NCI-H2081 treated with DMSO at 0.1 percent for 48 hours (cell line): Measurements from ENCODE around the gene PEMT.

Experiments
- DNase-seq: peaks from one replicate; lab custom pipeline; 2025; lab: John Stamatoyannopoulos, UW

PEMT gene

GRCh38 chr17:17514993-17515933 is 76.2 kb downstream of the PEMT start:
- DNase-seq = no peak

DNA sequence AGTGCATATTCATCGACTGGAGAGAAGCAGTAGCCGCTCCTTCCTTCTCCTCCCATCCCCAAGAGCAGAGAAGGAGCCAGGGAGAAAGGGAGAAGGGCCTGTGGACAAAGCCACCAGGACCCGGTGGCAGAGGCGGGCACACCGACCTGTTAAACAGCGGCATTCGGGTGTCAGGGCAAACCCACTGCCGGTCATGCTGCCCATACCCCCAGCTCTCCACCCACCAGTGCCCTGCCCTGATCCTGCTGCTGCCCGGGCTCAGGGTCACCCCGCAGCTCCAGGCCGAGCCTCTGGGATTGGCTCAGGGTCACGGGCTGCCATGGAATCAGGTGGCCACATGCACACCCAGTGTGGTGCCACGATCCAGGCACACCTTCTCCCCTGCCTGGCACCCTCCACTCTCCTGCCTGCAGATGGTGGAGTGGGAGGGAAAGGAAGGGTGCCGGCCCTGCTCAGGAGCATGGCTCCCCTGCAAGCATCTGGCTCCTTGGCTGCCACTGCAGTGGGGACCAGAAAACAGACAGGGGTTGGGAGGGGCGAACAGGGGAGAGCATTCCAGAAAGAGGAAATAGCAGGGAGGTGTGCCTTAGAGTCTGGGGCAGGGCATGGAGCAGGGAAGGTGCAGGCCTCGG is 77.0 kb downstream of the PEMT start:
- no peak for DNase-seq

- DNase-seq = no peak
Measured at GRCh38 chr17:17513626-17514025, 77.9 kb downstream of the PEMT start.

GRCh38 chr17:17512866-17513265 is 78.6 kb downstream of the PEMT start:
- DNase-seq = no peak

DNA sequence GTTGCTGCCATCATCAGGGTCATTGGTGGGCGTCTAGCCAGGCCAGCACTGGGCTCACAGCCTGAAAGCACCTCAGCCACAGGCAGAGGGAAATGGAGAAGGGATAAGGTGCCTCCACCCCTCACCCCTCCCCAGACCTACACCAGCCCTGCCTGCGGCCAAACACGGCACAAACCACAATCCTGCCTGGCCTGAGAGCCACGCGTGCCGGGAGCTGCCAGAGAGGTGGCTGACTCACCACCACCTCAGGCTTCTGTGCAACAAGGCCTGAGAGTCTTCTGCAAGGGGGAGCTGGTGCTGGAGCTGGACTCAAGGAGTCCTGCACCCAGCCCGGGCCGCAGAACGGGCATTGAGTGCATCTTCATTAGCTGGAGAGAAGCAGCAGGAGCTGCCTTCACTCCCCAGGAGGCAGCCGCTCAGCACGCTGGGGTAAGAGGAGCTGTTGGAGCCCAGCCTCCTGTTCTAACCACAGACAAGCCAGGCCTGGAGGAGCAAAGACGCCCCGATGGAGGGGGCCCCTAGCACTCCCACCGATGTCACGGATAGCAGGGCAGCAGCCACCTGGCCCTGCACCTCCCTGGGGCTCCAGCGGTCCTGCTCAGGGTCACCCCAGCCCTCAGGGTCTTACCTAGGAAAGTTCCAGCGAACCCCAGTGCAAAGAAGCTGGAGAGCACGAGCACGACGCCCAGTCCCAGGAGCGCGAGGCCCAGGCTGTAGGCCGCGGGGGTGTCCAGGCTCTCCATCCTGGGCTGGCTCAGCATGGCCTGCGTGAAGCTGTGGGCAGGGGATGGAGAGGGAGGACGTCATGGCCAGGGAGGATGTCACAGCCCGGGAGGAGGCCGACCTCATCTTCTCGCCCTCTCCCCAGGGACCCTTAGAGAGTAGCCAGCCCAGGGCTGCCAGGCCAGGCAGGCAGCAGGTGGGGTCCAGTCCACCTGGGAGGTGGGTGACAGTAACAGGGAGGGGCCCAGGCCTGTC is 79.3 kb downstream of the PEMT start:
- no peak for DNase-seq

GRCh38 chr17:17511293-17511741 is 80.2 kb downstream of the PEMT start:
- DNase-seq = no peak

GRCh38 chr17:17510456-17511292 is 80.8 kb downstream of the PEMT start:
- DNase-seq = no peak

DNA sequence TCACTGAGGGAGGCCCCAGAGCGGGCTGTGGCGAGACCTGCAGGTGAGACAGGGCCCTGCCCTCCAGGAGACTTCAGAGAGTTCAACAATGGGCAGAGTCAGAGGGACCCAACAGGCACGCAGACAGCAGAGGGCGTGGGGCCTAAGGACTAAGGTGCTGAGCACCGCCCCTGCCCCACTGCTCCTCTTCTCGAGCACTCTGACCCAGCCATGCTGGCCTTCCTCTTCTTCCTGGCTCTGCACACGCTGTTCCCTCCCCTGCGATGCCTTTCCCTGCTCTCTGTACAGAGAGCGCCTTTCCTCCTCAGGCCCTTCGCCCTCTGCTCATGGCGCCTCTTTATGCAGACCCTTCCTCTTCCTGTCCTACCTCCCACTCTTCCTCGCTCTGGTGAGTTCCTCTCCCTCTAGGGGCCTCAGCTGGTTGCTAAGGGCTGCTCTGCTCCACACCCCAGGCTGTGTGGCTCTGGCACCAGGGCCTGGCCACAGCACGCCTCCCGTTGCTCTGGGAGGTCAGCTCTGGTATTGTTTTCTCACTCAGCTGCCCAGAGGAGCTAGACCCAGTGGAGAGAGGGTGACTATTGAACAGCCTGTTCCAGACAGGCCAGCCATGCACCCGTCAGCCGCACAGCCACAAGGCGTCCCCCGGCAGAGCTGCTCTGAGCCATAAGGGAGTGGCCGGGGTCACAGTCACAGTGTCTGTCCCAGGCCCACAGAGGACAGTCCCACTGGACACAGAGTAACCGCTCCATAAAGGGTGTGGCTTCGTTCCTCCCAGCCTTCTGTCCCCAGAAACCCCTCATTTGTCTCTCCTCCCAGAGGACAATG is 81.7 kb downstream of the PEMT start:
- no peak for DNase-seq

GRCh38 chr17:17508646-17509591 is 82.6 kb downstream of the PEMT start:
- no peak for DNase-seq

DNA sequence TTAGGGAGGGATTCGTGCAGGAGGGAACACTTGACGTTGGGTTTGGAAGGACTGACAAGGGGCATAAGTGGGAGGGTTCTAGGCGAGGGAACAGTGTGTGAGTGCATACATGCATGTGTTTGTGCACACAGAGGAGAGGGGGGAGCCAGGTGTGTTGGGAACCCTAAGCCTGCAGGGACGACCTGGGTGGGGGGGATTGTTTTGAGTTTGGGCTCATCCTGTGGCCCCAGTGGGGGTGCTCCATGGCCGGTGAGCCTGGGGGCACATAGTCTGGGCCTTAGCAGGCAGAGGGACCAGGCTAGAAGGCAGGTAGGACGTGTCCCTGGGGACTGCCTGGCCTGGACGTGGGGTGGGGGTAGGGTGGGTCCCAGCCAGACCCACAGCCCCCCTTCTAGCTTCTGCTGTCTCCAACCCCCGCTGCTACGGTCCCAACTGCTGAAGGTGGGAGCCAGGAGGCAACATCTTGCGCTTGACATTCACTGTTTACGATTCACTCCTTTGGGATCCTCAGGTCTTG is 83.4 kb downstream of the PEMT start:
- no peak for DNase-seq

- DNase-seq = no peak
Measured at GRCh38 chr17:17507465-17508011, 84.0 kb downstream of the PEMT start.

DNA sequence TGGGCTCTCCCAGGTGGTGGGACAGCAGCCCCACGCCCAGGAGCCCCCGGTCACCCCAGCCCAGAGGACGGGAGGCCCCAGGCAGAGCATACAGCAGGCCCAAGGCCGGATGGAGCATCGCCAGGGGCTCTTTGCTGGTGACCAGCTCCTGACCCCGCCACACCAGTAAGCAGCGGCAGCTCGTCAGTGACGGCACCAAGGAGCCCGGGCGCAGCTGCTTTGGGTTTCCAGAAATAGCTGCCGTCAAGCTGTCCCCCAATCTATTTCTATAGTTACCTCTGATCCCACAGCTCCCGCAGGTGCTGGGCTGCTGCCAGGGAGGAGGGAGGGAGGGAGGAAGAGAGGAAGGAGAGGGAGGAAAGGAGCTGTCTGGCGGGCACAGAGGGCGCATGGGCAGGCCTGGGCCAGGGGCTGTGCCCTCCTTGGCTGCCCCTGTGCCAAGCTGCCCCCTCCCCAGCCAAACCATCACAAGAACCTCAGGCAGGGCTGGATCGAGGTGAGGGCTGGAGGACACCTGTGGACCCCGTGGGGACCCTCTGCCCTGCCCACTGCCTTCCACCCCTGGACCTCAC is 84.5 kb downstream of the PEMT start:
- no peak for DNase-seq

DNA sequence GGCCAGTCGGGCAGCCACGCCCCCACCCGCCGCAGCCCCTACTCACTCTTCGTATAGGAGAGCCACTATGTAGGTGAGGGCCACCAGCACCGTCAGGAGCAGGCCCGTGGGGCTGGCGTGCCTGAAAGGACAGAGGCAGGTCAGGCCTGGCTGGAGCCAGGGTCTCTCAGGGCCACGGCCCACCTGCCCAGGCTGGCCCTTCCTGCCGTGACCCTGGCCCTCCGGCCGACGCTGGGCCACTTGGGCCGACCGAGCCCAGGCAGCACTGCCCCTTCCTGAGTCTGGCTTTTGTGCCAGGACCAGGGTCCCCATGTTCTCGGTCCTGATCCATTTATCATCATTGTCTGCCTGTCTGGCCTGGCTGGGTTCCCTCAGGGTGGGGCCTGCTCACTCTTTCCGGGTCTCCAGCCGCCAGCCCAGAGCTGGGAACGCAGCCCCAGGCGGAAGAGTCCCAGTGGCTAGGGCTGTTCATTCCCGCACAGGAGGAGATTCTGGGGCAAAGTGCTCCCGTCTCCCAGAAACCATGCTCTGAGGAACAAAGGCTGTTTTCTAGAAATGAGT is 85.2 kb downstream of the PEMT start:
- DNase-seq = no peak

GRCh38 chr17:17505610-17506171 is 85.8 kb downstream of the PEMT start:
- no peak for DNase-seq

DNA sequence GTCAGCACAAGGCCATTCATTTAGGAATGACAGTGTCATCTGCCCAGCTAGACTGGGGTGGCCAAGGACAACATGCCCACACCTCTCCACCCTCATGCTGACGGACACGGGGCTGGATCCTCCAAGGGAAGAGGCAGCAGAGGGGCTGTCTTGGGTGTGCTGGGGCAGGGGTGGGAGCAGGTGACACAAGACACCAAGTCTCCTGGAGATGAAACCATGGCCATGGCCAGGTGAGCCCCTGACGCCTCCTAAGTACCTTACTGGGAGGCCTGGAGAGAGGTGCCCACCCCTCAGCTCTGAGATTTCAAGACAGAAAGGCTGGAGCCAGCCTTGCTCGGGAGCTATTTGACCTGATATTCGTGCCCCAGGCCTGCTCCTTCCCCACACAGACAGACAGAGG is 86.4 kb downstream of the PEMT start:
- DNase-seq = no peak

- no peak for DNase-seq
Measured at GRCh38 chr17:17504341-17505140, 87.0 kb downstream of the PEMT start.
